CD1c-positive myeloid dendritic cell (primary cell): ENCODE data around the gene VAV1.
A peak's percentile ranks its signal among the peaks of the same experiment; 100 is the strongest.

Source experiments
- DNase-seq: peaks from one replicate; pipeline ENCODE4 v3.0.0-alpha.2; 2016; ENCODE audit errors: extremely low spot score

Gene VAV1, protein sequence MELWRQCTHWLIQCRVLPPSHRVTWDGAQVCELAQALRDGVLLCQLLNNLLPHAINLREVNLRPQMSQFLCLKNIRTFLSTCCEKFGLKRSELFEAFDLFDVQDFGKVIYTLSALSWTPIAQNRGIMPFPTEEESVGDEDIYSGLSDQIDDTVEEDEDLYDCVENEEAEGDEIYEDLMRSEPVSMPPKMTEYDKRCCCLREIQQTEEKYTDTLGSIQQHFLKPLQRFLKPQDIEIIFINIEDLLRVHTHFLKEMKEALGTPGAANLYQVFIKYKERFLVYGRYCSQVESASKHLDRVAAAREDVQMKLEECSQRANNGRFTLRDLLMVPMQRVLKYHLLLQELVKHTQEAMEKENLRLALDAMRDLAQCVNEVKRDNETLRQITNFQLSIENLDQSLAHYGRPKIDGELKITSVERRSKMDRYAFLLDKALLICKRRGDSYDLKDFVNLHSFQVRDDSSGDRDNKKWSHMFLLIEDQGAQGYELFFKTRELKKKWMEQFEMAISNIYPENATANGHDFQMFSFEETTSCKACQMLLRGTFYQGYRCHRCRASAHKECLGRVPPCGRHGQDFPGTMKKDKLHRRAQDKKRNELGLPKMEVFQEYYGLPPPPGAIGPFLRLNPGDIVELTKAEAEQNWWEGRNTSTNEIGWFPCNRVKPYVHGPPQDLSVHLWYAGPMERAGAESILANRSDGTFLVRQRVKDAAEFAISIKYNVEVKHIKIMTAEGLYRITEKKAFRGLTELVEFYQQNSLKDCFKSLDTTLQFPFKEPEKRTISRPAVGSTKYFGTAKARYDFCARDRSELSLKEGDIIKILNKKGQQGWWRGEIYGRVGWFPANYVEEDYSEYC

DNA sequence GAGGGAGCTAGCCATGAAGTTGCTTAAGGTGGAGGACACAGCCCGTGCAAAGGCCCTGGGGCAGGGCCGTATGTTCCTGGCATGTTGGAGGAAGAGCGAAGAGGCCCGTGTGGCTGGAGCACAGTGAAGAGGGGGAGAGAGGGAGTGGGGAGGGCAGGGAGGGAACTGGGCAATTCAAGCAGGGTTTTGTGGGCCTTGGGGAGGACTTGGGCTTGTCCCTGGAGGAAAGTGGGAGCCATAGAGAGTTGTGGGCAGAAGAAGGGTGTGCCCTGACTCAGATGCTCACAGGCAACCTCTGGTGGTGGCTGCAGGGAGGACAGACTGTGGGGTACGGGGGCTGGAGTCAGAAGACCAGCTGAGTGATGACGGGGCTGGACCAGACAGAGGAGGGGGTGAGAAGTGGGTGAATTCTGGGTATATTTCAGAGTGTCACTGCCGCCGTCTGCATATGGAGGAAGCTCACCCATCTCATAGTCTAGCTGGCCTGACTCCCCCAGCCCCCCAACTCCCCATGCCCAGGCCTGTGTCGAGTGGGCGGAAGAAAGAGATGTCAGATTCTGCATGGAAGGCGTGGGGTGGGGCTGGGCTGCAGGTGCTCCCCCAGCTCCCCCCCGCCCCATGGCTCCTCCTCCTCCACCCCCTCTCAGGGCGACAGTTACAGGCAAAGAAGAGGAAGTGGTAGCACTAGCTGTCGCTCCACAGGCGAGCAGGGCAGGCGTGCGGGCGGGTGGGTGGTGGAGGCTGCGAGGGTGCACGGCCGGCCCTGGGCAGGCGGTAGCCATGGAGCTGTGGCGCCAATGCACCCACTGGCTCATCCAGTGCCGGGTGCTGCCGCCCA is at the start of gene VAV1:
VAV1 (plus strand) TSS at position 681 of the 838 bp plus-strand sequence; CDS start at position 781, 100 bp downstream.
- DNase-seq = peak; percentile 92

DNA sequence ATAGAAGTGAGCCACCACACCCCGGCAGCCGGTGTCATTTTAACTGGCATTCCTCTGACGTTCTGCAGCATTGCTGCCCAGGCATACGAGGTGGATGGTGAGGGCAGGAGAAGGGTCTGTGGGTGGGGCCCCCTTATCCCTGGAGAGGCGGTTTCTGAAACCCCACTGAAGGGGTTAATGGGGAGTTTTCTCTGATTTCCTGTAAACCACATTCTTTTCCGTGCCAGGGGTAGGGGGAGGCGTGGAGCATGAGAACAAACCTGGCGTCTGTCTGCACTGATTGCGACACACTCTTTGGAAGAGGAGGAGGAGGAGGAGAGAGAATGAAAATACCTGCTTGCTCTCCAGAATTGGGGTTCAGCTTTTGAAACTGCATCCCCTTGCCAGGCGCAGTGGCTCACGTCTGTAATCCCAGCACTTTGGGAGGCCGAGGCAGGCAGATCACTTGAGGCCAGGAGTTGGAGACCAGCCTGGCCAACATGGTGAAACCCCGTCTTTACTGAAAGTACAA is 49.3 kb upstream of the VAV1 start:
- no peak for DNase-seq

DNA sequence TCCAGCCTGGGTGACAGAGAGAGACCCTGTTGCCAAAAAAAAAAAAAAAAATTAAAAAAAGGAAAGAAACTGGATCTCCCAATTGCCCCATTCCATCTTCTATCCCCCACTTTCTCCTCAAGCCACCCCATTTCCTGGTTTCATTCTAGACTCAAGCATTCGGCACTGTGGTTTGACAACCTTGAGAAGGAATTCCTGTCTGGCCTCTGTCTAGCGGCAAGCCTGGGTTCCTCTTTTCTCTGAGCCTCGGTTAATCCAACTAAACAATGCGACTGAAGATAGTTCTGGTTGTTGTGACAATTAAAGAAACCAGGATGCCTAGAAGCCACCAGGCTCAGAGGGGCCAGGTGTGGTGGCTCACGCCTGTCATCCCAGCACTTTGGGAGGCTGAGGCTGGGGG is 48.8 kb upstream of the VAV1 start:
- peak; percentile 44 for DNase-seq

DNA sequence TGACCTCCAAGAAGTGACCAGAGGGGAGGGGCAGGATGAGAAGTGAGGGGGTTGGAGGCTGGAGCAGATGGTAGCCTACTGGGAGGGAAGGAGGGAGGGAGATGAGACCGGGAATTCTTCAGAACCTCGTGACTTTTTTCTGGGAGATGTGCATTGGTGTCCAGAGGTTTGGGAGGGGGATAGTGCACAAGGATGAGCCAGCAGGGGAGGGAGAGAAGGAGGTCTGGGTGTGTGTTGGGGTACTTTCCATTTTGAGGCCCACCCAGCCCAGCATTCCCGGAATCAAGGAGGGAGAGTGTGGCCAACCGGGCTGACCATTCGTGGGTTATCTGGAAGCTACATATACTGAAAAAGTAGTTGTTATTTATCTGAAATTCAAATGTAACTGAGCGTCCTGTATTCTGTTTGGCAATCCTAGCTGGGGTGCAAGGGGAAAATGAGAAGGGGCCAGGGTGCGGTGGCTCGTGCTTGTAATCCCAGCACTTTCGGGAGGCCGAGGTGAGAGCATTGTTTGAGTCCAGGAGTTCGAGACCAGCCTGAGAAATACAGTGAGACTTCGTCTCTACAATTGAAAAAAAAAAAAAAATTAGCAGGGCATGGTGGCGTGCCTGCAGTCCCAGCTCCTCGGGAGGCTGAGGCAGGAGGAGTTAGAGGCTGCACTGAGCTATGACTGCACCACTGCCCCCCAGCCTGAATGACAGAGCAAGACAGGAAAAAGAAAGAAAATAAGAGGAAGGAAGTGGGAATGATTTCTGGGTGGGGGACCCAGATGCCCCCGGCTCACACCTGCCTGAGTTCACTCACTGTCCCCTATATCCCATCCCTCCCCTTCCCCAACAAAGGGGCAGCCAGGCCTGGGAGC is 47.6 kb upstream of the VAV1 start:
- no peak for DNase-seq

DNA sequence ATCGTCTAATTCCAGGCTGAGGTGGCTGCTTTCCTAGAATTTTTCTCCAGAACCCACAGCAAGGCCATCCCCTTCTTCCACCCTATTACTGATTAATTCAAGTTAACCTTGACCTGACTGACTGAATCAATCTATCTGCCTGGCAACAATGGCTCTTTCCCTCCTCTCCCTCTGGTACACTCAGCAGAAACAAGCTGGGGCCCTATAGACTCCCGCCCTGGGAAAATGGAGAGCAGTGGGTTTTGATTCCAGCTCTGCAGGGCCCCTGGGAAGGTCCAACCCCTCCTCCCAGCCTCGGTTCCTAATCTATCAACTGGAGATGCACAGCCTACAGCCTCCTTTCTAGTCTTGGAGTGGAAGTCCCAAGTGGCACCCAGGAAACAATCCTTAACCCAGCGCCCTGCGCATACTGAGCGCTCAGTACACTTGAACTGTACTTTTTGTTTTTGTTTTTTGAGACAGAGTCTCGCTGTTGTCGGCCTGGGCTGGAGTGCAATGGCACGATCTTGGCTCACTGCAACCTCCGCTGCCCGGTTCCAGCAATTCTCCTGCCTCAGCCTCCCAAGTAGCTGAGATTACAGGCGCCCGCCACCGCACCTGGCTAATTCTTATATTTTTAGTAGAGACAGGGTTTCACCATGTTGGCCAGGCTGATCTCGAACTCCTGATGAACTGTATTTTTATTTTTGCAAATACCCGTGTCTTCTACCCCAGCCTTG is 46.8 kb upstream of the VAV1 start:
- DNase-seq = no peak

DNA sequence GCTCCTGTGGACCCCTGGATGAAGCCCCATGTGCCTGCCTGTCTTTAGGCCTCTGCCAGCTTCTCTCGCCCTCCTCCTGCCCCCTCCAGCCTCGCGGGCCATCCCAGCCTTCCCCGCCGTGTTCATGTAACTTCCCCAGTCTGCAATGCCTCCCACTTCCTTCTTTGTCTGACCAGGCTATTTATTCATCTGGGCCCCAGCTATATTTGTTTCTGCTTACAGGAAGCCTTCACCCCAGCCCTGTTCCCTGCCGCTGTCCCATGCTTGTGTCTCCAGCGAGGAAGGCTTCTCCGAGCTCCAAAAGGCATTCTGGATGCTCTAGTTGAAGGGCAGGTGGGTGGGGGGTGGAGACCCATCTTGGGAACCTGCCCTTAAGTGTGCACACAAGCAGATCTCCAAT is 44.2 kb upstream of the VAV1 start:
- peak; percentile 75 for DNase-seq

DNA sequence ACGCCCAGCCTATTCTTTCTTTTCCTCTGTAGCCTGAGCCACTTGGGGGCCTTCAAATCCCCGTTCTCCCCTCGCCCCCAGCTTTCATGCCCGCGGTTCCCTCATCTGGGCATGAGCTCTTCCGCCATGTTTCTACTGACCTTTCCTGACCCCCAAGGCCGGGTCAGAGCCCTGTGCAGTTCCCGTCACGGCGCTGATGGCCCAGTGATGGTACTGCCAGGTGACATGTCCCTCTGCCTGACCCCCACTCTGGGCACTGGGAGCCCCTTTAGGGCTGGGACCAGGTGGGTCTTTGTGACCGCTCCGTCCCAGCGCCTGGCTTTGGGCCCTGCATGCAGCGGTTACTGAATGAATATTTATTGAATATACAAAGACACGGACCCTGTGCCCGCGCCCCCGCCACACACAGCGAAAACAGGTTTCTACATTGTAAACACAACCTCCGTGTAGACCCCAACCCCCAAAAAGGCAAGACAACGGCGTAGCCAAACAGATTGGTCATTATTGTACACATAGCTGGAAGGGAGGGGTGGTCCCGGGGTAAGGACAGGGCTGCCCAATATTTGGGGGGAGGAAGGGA is 42.8 kb upstream of the VAV1 start:
- DNase-seq = no peak

DNA sequence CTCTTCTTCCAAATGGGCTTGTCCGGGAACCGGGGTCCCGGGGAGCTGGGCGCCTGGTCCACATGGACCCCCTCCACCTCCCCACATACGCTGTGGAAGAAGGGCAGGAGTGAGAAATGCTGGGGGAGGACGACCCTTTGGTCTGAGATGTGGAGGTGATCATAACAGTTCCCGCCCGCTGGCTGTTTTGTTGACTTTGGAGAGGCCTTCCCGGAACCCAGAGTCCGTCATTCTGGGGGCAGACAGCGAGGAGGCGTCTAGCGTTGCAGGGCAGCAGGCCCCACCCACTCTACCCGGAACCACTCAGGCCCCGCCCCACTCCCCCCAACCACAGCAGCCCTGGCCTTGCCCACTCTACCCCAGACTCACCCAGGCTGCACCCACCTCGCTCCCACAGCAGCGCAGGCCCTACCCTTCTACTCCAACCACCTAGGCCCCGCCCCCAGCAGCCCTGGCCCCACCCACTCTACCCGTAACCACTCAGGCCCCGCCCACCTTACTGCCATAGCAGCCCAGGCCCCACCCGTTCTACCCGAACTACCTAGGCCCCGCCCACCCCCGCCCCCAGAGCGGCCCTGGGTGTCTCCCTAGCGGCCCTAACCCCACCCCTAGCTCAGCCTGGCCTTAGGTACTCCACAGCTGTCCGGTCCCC is 42.2 kb upstream of the VAV1 start:
- DNase-seq = peak; percentile 19

DNA sequence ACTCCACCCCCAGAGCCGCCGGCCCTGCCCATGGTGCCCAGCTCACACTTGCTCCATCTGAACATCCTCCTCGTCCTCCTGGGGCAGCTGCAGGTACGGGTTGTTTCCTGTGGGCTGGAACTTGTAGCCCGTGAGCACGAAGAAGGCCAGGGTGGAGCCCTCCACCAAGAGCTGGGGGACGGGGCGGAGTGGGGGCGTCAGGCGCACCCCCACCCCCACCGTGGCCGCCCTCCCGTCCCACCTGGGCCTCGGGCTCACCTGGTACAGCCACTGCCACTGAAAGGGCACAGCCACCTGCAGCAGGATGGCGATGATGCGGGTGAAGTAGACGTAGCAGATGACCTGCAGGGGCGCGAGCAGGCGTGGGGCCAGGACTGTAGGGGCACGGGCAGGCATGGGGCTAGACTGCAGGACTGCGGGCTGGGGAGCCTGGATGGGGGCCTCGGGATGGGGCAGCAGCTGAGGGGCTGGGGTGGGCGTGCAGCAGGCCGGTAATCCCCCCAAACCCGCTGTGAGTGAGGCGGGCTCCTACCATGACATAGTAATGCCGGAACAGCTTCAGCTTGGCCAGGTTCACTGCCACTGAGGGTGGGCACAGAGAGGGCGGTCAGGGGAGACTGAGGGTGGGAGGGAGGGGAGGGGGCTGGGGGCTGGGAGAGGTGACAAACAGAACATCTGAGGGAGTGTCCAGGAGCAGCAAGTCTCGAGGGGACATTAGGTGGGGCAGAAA is 41.4 kb upstream of the VAV1 start:
- no peak for DNase-seq

DNA sequence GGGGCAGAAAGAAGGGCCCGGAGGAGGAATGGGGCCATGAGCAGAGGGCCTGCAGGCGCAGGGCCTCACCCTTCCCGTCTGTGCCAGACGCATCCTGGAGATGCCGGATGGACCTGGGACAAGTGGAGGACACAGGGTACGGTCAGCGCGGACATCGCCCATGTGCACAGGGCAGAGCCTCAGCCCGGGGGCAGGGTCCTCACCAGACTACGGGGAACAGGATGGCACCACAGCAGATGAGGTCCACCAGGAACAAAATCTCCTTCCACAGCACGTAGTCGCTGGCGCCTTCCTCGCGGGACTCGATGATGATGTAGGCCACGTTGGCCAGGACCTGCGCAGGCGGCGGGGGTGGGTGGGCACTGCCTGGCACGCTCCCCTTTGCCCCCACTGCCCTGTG is 40.7 kb upstream of the VAV1 start:
- no peak for DNase-seq

DNA sequence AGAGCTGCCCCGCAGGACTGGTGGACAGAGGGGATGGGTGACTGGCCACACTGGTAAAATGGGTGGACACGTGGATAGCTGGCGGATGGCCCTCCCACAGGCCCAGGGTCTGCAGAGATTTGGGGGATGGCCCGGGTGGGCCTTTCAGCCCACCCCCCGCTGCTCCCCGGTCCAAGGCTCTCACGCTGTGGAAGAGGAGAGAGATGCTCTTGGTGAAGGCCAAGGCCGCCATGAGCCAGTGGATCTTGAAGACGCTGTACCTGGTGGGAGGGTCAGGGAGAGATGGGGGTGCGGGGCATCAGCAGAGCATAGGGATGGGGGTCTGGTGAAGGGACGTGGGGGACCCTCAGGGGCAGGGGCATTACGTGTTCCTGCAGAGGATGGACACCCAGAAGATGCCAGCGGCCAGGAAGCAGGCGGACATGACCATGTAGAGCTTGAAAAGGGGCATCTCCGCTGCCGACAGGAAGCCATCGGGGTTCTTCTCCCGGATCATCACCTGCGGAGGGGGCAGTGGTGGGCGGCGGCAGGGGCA is 39.6 kb upstream of the VAV1 start:
- DNase-seq = no peak

DNA sequence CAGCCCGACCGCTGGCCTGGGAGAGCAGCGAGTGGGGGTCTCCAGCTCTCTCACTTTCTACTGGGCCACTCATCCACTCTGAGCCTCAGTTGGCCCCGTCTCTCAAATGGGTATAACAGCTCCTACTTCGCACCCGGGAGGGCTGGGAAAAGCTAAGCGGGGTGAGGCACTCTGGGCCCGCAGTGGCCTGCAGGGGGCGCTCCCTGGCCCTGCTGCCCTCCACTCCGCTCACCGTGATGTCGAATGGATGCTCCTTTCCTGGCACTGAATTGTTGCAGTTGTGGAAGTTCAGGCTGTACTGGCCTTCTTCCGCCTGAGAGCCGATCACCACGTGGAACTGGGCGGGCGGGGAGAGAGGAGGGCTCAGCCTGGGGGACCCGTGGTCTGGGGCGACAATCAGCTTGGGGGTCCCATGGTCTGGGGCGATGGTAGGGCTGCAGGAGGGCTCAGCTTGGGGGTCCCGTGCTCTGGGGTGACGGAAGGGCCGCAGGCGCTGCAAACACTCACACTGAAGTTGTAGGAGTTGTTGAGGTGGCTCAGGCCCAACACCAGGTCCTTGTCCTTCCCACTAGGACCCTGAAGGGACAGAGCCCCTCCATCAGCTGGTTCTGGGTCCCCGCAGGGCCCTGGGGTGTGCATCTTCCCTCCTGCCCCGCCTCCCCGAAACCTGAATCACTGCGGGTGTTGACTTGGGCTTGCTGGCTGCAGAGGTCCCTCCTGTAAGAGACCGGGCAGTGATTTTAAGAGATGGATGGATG is 39.0 kb upstream of the VAV1 start:
- DNase-seq = no peak

DNA sequence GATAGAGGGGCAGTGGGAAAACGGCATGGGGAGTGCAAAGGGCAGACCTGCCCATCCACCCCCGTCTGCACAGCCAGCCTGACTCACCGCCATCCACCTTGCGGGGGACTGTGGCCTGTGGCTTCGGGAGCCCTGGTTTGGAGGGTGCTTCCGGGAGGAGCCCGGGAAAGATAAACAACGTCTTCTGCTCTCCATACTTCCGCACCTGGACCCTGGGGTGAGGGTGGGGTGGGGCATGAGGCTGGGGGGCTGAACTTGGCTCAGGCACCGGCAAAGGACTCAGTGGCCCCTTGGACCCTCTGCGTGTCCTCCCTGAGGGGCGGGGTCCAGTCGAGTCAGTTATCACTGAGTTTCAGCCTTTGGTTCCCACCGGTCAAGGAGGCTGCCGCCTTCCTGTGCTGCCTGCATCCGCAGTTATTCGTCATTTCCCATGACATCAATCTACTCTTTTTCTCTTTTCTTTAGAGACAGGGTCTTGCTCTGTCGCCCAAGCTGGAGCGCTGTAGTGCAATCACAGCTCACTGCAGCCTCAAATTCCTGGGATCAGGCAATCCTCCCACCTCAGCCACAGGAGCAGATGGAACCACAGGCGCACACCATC is 38.3 kb upstream of the VAV1 start:
- DNase-seq = no peak

DNA sequence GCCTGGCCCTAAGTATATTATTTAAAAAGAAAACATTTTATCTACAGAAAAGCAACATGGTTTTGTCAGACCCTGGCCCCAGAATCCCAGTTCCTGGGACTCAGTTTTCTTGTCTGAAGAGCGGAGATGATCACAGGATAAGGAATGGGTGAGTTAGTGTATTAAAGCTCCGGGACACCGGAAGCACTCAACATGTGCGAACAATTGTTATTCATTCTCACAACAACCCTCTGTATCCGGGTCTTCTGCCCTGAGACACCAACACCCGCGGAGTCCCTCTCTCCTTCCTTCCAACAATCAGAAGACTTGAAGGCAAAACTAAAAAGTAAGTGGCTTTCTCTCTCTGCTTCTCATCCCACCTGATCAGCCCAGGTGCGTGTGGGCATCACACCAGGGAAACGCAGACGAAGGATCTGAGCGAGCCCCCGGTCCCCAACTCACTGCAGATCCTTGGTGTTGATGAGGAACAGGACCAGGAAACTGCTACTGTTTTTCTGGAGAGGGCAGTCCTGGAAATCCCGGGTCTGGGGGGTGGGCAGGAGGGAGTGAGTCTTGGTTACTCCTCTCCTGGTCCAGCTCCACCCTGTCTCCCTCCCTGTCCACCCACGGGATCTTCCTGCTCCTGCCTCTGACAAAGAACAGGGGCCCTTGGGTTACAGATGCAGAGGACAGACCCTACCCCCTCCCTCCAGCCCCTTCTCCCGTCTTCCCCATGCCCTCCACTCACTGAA is 37.2 kb upstream of the VAV1 start:
- DNase-seq = no peak

DNA sequence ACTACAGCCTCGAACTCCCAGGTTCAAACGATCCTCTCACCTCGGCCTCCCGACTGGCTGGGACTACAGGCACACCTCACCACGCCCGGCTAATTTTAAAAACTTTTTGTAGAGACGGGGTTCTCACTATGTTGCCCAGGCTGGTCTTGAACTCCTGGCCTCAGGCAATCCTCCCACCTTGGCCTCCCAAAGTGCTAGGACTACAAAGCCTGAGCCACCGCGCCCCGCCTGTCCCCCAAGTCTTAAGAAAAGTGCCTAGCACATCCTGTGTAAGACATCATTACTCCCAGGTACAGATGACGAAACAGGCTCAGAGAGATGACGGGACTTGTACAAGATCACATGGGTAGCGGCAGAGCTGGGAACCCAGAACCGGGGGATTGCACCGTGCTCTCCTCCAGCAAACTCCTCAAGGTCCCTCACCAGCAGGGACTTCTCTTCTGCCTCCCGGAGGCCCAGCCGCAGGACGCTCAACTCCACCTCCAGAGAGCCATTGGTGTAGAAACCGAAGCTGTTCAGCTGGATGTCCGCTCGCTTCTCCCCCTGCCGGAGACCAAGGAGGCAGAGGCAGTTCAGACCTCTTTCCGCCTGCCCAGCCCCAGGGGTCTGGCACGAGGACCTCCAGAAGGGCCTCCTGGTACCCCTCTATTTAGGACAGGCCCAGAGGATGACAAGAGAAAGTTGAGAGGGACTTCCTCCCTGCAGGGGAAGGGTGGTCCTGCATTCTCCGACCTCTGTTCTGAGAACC is 36.2 kb upstream of the VAV1 start:
- peak; percentile 83 for DNase-seq

DNA sequence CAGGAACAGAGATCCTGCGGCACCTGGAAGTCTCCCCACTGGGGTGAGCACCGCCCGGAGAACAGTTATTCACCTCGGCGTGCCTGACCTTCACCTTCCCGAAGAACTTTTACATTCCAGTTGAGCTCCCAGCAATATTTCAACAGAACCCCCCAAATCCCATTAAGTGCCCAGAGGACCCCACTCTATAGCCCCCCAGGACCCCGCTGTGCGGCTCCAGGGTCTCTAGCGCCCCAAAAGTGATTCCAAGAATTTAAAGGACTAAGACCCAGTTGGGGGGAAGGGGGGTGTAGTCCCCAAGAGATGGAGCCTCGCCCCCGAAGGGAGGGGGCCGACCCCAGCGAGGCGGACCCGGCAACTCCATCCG is 35.6 kb upstream of the VAV1 start:
- DNase-seq = no peak
